ENCODE measurements around the gene PCGF1.
A peak's percentile ranks its signal among the peaks of the same experiment; 100 is the strongest.

The PCGF1 gene

DNA sequence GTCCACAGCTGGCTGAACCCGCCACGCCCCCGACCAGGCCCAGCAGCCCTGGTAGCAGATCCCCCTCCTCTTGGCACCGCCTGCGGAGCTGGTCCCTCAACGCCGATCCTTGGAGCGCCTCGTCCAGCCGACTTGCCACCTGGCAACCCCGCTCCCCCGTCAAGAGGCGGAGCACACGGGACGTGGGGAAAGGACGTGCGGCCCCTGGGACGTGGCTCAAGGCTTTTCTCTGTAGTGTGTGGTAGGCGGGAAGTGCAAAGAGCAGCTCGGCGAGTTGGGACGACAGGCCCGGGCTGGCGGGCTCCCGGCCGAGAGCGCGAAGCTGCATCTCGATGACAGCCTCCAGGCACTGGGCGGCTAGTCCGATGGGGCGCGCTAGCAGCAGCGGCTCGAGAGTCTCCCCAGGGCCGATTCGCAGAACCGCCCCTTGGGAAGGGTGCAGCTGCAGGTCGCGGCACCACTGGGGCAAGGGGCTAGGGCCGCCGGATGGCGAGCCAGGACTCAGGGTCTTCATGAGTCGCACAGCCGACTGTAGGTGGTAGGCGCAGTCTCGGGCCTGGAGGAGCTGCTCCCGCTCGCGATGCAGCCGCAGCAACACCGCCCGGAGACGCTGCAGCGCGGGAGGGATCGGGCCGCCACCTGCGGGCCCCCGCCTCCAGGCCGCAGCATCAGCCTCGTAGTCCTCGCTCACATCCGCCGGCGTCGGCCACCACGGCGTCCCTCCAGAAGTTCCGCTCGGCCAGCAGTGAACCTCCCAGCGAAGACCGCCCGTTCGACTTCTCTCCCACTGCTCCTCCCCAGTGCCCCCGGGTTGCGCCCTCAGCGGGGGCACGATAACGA is 25.3 kb downstream of the PCGF1 start:
- TF ChIP-seq ZFX (IDR thresholded peaks at IDR 0.05) = peak; percentile 86
- TF ChIP-seq, protein P1, sequence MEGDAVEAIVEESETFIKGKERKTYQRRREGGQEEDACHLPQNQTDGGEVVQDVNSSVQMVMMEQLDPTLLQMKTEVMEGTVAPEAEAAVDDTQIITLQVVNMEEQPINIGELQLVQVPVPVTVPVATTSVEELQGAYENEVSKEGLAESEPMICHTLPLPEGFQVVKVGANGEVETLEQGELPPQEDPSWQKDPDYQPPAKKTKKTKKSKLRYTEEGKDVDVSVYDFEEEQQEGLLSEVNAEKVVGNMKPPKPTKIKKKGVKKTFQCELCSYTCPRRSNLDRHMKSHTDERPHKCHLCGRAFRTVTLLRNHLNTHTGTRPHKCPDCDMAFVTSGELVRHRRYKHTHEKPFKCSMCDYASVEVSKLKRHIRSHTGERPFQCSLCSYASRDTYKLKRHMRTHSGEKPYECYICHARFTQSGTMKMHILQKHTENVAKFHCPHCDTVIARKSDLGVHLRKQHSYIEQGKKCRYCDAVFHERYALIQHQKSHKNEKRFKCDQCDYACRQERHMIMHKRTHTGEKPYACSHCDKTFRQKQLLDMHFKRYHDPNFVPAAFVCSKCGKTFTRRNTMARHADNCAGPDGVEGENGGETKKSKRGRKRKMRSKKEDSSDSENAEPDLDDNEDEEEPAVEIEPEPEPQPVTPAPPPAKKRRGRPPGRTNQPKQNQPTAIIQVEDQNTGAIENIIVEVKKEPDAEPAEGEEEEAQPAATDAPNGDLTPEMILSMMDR (conservative IDR thresholded peaks at IDR 0.05) = no peak
- peak overlapping the region; percentile 85 for H3K27ac ChIP-seq

DNA sequence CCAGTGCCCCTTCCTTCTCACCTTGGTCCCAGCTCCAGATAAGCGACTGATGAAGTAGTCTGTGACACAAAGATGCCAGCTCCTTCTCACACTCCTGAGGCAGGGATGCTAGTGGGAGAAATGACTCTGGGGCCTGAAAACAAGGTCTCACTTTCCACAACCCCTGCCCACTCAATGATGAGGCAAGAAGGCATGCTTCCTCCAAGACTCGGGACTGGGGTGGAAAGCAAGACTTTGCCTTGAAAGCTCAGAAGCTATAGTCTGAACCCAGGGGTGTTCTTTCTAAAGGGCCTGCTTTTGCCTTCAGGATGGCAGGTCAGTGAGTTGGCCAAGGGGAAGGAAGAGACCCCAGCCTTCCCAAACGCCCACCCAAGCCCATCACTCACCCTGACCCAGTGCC is 26.1 kb downstream of the PCGF1 start:
- peak overlapping the region; percentile 85 for H3K27ac ChIP-seq
- TF ChIP-seq, protein P1 (conservative IDR thresholded peaks at IDR 0.05) = no peak
- no peak for TF ChIP-seq ZFX (IDR thresholded peaks at IDR 0.05)

DNA sequence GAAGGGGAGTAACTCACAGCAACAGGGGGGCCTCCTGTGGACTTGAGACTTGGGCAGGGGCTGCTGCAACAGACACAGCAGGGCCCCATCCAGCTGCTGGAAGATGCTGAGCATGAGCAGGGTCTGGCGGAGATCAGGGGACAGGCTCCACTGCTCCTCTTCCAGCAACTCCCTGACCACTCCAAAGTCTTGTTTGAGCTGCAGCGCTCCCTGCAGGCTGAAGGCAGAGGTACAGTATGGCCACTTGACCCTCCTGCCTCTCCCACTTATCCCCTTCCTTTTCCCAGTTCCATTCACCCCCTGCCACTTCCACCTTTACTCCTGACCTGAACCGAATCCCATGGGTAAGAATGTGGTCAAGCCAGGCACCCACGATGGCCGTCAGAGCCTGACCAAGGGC is 32.6 kb downstream of the PCGF1 start:
- H3K27ac ChIP-seq = no peak overlapping the region
- TF ChIP-seq, protein P1 (conservative IDR thresholded peaks at IDR 0.05) = no peak; the same call in 1 of the 2 replicates
- TF ChIP-seq ZFX (IDR thresholded peaks at IDR 0.05) = no peak

DNA sequence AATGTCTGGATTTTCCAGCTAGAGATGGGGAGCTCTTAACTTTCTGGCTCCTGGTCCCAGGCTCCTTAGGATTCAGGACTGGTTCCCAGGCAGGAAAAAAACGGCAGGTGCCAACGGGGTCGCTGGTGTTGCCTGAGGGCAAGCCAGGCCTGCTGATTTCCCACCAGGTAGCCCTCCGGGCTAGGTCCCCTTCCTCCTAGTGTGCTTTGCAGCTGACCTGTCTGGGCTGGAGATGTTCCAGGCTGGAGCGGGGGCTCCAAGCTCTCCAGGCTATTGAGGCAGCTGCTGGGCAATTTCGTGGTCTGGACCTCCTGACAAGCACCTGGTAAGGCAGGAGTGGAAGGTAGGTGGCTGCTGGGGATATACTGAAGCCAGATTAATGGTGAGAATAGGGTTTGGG is 33.0 kb downstream of the PCGF1 start:
- no peak overlapping the region for H3K27ac ChIP-seq
- TF ChIP-seq, protein P1 (conservative IDR thresholded peaks at IDR 0.05) = no peak
- no peak for TF ChIP-seq ZFX (IDR thresholded peaks at IDR 0.05)

DNA sequence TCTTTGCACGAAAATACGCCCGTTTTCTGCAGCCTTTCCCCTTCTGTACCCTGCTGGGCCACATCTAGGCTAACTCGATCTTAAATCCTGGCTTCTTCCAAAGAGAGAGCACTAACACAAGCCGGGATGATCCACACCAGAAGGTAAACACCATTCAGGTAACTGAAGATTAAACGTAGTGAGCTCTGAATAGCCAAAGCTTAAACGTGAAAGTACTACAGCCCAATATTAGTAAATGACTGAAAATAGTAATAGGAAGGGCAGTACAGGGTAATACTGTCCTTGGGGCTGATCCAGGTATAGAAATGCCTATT is 34.6 kb downstream of the PCGF1 start:
- peak overlapping the region; percentile 95 for H3K27ac ChIP-seq
- no peak for TF ChIP-seq ZFX (IDR thresholded peaks at IDR 0.05)
- TF ChIP-seq, protein P1 (conservative IDR thresholded peaks at IDR 0.05) = no peak

DNA sequence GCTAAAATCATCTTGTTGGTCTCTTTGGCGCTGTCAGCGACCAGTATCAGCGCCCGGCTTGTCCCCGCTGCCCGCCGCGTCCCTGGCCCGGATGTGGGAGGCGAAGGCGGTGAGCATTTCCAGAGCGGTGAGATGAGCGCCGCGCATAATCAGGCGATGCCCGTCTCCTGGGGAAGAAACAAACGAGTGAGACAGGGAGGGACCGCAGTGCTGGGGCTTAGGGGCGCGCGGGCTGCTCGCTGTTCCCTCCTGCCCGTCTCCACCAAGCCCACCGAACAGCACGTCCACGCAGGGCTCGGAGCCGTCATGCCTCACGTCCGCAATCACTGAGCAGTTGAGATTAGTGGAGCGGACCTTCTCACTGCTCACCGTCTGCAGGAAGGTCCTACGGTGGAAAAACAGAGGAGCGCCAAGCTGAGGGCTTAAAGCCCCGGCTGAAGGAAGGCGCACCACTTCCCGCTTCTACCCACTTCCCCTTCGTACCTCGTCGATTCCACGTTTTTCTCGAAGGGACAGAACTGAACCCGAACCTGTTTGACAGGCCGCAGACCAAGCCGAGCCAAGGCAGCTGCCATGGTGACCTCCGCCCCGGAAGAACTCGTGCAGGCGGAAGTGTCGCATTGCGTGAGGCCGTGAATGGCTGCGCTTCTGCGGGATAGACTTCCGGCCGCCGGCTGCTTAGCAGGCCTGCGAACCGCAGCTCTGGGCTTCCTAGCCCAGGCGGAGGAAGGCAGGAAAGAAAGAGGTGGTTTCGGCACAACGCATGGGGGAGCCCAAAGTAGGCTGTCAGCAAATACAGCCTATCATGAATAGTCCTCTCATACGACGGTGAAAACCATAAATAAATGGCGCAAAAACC is 35.2 kb downstream of the PCGF1 start, which contains the start of gene MRPL53:
Gene MRPL53 (minus strand): TSS at position 595 of the 859 bp plus-strand sequence. CDS start 20 bp downstream, at position 575.
- TF ChIP-seq ZFX (IDR thresholded peaks at IDR 0.05) = peak; percentile 52
- TF ChIP-seq, protein P1 (conservative IDR thresholded peaks at IDR 0.05) = no peak

More for the DNA sequence above, 35.2 kb downstream of the PCGF1 start, which contains the start of gene MRPL53:
- peak within 1 kb of the TSS; percentile 95 for H3K27ac ChIP-seq

All from C4-2B (cell line).